ENCODE results near the gene TSPAN8. TPM values are rescaled to one million over a fixed set of nuclear protein-coding genes. Genes with fewer than 3 reads are reported as not detected.
"Not testable (repeated sequence)": the region's sequence is repeated elsewhere in the genome, so short reads cannot be mapped to it uniquely, and the experiment has no call there.

The TSPAN8 gene
- total and polyA plus RNA-seq, 2 donors: 8.2 to 10.2 TPM

- no peak overlapping the region for H3K27ac ChIP-seq (ENCODE audit: low read depth)
- H3K4me1 ChIP-seq (ENCODE audit: insufficient read depth): no peaks in the 10 kb centered on the region
- no peak for DNase-seq (ENCODE audit: extremely low spot score)
- no peaks in the 10 kb centered on the region for H3K36me3 ChIP-seq (ENCODE audit: insufficient read depth)
- no peak overlapping the region for H3K4me3 ChIP-seq (ENCODE audit: low read depth, low read length)
These were observed 20.4 kb upstream of the TSPAN8 start for GRCh38 chr12:71178162-71178561.

DNA sequence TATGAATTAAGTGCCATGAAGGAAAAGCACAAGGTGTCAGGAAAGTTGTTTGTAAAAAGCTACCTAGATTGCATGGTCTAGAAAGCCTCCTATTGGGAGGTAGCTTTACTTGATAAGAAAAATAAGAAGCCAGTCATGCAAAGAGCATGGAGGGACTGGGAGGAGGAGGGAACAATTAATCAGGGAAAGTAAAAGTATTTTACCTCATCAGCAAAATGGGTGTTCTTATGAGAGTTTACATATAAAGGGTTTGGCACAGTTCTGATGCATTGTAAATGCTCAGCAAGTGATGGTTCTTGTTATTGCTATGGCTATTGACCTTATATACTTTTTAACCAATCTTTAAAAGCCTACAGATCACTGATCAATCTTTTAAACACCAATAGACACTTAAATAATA, 17.0 kb upstream of the TSPAN8 start:
- no peaks in the 10 kb centered on the region for H3K4me1 ChIP-seq (ENCODE audit: insufficient read depth)
- no peak overlapping the region for H3K27ac ChIP-seq (ENCODE audit: low read depth)
- no peak overlapping the region for H3K4me3 ChIP-seq (ENCODE audit: low read depth, low read length)
- DNase-seq (ENCODE audit: extremely low spot score): no peak
- no peaks in the 10 kb centered on the region for H3K36me3 ChIP-seq (ENCODE audit: insufficient read depth)

DNA sequence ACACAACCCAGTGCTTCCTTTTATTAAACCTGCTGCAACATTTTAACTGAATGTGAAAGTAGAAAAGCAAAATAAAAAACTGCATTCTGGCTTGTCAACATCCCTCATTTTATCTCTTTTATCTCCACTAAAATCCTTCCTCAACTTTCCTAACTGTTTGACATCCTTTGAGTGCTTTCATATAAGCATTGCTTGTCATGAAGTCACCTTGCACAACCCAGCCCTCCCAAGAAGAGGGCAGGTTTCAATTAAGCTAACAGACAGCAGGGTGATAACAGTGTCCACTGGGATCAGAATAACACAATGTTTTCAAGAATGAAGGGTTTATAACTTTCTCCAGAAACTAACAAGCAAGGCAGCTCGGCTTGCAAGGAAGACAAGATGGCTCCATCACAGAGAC, 16.3 kb upstream of the TSPAN8 start:
- DNase-seq (ENCODE audit: extremely low spot score): no peak
- no peak overlapping the region for H3K4me3 ChIP-seq (ENCODE audit: low read depth, low read length)
- H3K27ac ChIP-seq (ENCODE audit: low read depth): no peak overlapping the region
- 23% methylated on average over 1 of the region's 1 CpG for WGBS
- no peaks in the 10 kb centered on the region for H3K4me1 ChIP-seq (ENCODE audit: insufficient read depth)
- H3K36me3 ChIP-seq (ENCODE audit: insufficient read depth): no peaks in the 10 kb centered on the region

DNA sequence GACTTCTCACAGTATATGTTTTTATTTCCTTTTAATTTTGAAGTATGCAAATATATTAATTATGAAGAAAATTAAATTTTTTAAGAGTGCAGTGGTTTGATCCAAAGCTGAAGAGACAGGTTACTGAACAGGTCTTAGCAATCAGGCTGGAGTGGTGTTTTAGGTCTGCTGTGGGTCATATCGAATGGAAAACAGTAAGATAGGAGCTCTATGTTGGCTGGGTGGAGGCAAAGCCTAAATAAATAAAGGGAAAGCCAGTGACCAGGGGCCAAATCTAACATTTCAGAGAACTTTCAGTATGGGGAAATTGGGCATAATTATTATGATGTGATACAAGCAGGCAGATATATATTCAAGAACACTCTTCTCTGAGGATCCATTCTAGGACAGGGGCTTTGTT, 12.7 kb upstream of the TSPAN8 start:
- no peaks in the 10 kb centered on the region for H3K4me1 ChIP-seq (ENCODE audit: insufficient read depth)
- H3K36me3 ChIP-seq (ENCODE audit: insufficient read depth): no peaks in the 10 kb centered on the region
- DNase-seq (ENCODE audit: extremely low spot score): no peak
- H3K27ac ChIP-seq (ENCODE audit: low read depth): no peak overlapping the region
- 67% methylated on average over 1 of the region's 1 CpG for WGBS
- H3K4me3 ChIP-seq (ENCODE audit: low read depth, low read length): no peak overlapping the region

DNA sequence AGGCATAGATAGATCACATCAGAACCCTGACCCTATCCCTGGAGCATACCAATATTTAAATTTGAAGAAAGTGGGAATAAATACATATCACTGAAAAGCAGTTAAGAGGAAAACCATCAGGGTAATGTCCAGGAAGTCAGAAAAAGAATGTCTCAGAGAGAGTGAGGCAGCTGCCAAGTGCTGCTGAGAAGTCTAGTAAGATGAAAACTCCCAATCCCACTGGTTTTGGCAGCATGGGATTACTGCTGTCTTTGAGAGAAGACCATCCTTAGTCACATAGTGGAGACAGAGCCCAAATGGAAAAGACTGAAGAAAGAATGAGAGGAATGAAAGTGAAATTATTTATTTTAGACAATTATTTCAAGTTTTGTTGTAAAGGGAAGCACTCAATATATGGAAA, 11.5 kb upstream of the TSPAN8 start:
- no peaks in the 10 kb centered on the region for H3K36me3 ChIP-seq (ENCODE audit: insufficient read depth)
- no peak overlapping the region for H3K27ac ChIP-seq (ENCODE audit: low read depth)
- H3K4me3 ChIP-seq (ENCODE audit: low read depth, low read length): no peak overlapping the region
- no peaks in the 10 kb centered on the region for H3K4me1 ChIP-seq (ENCODE audit: insufficient read depth)
- DNase-seq (ENCODE audit: extremely low spot score): no peak

- Histone ChIP-seq H3K4me3 (ENCODE audit: low read depth, low read length) (no peak overlapping the region), H3K36me3 (ENCODE audit: insufficient read depth) (no peaks in the 10 kb centered on the region), H3K4me1 (ENCODE audit: insufficient read depth) (peaks cover 2% of the 10 kb centered on the region), H3K27ac (ENCODE audit: low read depth) (no peak overlapping the region)
- no peak for DNase-seq (ENCODE audit: extremely low spot score)
- WGBS: 73% methylated on average over 4 of the region's 4 CpGs
These were observed 9.2 kb upstream of the TSPAN8 start for GRCh38 chr12:71166862-71167496.

DNA sequence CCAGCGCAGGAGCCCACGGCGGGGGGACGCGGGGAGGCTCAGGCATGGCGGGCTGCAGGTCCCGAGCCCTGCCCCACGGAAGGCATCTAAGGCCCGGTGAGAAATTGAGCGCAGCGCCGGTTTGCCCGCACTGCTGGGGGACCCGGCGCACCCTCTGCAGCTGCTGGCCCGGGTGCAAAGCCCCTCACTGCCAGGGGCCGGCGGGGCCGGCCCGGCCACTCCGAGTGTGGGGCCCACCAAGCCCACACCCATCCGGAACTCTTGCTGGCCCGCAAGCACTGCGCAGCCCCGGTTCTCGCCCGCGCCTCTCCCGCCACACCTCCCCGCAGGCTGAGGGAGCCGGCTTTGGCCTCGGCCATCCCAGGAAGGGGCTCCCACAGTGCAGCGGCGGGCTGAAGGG, 8.5 kb upstream of the TSPAN8 start:
- WGBS: 97% methylated on average over 34 of the region's 34 CpGs
- H3K4me3 ChIP-seq (ENCODE audit: low read depth, low read length): no peak overlapping the region
- peaks cover 2% of the 10 kb centered on the region for H3K4me1 ChIP-seq (ENCODE audit: insufficient read depth)
- H3K36me3 ChIP-seq (ENCODE audit: insufficient read depth): no peaks in the 10 kb centered on the region
- DNase-seq (ENCODE audit: extremely low spot score): no peak
- no peak overlapping the region for H3K27ac ChIP-seq (ENCODE audit: low read depth)

- WGBS: 98% methylated on average over 5 of the region's 5 CpGs
- not testable (repeated sequence) for H3K4me1 ChIP-seq (ENCODE audit: insufficient read depth); H3K4me3 ChIP-seq (ENCODE audit: low read depth, low read length); H3K27ac ChIP-seq (ENCODE audit: low read depth); DNase-seq (ENCODE audit: extremely low spot score); H3K36me3 ChIP-seq (ENCODE audit: insufficient read depth)
These were observed 8.0 kb upstream of the TSPAN8 start for GRCh38 chr12:71165780-71166179.

GRCh38 chr12:71164568-71165197, 6.9 kb upstream of the TSPAN8 start:
- 79% methylated on average over 5 of the region's 5 CpGs for WGBS
- no peak for DNase-seq (ENCODE audit: extremely low spot score)
- Histone ChIP-seq H3K4me3 (ENCODE audit: low read depth, low read length) (no peak overlapping the region), H3K36me3 (ENCODE audit: insufficient read depth) (no peaks in the 10 kb centered on the region), H3K27ac (ENCODE audit: low read depth) (no peak overlapping the region), H3K4me1 (ENCODE audit: insufficient read depth) (peaks cover 2% of the 10 kb centered on the region)

- Histone ChIP-seq H3K36me3 (ENCODE audit: insufficient read depth) (no peaks in the 10 kb centered on the region), H3K4me3 (ENCODE audit: low read depth, low read length) (no peak overlapping the region), H3K4me1 (ENCODE audit: insufficient read depth) (peaks cover 2% of the 10 kb centered on the region), H3K27ac (ENCODE audit: low read depth) (no peak overlapping the region)
- WGBS: 71% methylated on average over 5 of the region's 5 CpGs
- no peak for DNase-seq (ENCODE audit: extremely low spot score)
These were observed 6.4 kb upstream of the TSPAN8 start for GRCh38 chr12:71164166-71164565.

- 71% methylated on average over 8 of the region's 8 CpGs for WGBS
- Histone ChIP-seq H3K36me3 (ENCODE audit: insufficient read depth) (no peaks in the 10 kb centered on the region), H3K27ac (ENCODE audit: low read depth) (no peak overlapping the region), H3K4me3 (ENCODE audit: low read depth, low read length) (no peak overlapping the region), H3K4me1 (ENCODE audit: insufficient read depth) (peaks cover 2% of the 10 kb centered on the region)
- DNase-seq (ENCODE audit: extremely low spot score): no peak
These were observed 5.3 kb upstream of the TSPAN8 start for GRCh38 chr12:71162832-71163763.

- DNase-seq (ENCODE audit: extremely low spot score): no peak
- no peaks in the 10 kb centered on the region for H3K36me3 ChIP-seq (ENCODE audit: insufficient read depth)
- peaks cover 2% of the 10 kb centered on the region for H3K4me1 ChIP-seq (ENCODE audit: insufficient read depth)
- H3K27ac ChIP-seq (ENCODE audit: low read depth): no peak overlapping the region
- WGBS: 43% methylated on average over 1 of the region's 1 CpG
- no peak overlapping the region for H3K4me3 ChIP-seq (ENCODE audit: low read depth, low read length)
These were observed 3.8 kb upstream of the TSPAN8 start for GRCh38 chr12:71161591-71161990.

GRCh38 chr12:71160585-71160984, 2.8 kb upstream of the TSPAN8 start:
- WGBS: 82% methylated on average over 4 of the region's 4 CpGs
- Histone ChIP-seq H3K36me3 (ENCODE audit: insufficient read depth) (no peaks in the 10 kb centered on the region), H3K4me1 (ENCODE audit: insufficient read depth) (peaks cover 2% of the 10 kb centered on the region), H3K4me3 (ENCODE audit: low read depth, low read length) (no peak overlapping the region), H3K27ac (ENCODE audit: low read depth) (no peak overlapping the region)
- DNase-seq (ENCODE audit: extremely low spot score): no peak

DNA sequence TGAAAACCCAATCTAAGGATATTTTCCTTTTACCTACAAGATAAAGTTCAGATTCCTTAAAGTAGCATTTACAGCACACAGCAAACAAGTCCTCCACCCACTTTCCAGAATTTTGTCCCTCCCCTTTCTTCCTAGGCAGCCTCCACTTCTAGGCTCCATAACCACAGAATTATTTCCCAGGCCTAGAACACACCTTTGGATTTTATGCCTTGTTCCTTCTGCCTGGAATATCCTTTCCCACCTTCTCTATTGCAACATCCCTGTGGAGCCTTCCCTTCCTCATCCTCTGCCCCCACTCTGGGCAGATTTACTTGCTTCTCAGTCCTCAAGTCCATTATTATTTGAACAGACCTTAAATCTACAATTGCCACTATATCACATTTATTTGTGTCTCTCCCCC, 2.1 kb upstream of the TSPAN8 start:
- H3K27ac ChIP-seq (ENCODE audit: low read depth): no peak overlapping the region
- H3K36me3 ChIP-seq (ENCODE audit: insufficient read depth): no peaks in the 10 kb centered on the region
- no peak overlapping the region for H3K4me3 ChIP-seq (ENCODE audit: low read depth, low read length)
- peaks cover 2% of the 10 kb centered on the region for H3K4me1 ChIP-seq (ENCODE audit: insufficient read depth)
- DNase-seq (ENCODE audit: extremely low spot score): no peak
